GM11168 (cell line): ENCODE results near the gene BGLAP.

Source experiments
- in situ Hi-C: fragments of 300-500 bp; cut with MboI; formaldehyde crosslinking; loops from one replicate; pipeline ENCODE4 v1.12.0; 2022; ENCODE audit warnings: low sequenced_read_pairs; ENCODE audit not compliant: unreplicated experiment

Gene BGLAP

DNA sequence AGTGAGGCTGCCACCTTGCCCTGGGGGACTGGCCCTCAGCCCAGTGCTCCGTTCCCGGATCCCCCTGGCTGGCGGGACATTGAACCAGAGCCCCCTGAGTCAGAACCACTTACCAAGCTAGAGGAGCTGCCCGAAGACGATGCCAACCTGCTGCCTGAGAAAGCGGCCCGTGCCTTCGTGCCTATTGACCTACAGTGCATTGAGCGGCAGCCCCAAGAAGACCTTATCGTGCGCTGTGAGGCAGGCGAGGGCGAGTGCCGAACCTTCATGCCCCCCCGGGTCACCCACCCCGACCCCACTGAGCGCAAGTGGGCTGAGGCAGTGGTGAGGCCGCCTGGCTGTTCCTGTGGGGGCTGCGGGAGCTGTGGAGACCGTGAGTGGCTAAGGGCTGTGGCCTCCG lies 43.5 kb downstream of the BGLAP start:
- in situ Hi-C loops: no loop called here

DNA sequence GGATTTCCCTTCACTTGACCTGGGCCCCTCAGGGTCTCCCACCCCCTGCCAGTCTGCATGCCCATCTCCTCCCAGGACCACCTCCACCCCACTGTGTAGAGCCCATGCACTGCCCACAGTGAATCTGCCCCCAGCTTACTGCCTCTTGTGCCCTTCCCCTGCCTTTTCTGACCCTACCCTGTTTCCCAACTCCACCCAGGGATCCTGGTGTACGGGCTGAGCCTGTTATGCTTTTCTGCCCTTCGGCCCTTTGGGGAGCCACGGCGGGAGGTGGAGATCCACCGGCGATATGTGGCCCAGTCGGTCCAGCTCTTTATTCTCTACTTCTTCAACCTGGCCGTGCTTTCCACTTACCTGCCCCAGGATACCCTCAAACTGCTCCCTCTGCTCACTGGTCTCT lies 44.1 kb downstream of the BGLAP start:
- in situ Hi-C loops: no loop called here

DNA sequence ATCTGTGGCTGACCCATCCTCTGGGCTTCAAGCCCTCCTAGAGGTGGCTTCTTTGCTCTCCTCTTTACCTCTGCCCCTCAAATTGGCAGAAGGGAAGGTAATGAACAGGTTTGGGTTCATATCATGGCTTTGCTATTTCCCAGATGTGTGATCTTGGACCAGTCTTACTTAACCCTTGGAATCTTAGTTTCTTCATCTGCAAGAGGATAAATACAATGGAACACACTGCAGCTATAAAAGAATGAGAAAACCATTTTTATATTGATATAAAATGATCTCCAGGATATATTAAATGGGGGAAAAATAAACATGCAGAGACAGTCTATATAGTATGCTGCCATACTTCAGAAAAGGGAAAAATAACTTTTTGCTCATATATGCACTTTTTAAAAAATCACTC lies 47.9 kb downstream of the BGLAP start:
- in situ Hi-C loops: no loop called here

DNA sequence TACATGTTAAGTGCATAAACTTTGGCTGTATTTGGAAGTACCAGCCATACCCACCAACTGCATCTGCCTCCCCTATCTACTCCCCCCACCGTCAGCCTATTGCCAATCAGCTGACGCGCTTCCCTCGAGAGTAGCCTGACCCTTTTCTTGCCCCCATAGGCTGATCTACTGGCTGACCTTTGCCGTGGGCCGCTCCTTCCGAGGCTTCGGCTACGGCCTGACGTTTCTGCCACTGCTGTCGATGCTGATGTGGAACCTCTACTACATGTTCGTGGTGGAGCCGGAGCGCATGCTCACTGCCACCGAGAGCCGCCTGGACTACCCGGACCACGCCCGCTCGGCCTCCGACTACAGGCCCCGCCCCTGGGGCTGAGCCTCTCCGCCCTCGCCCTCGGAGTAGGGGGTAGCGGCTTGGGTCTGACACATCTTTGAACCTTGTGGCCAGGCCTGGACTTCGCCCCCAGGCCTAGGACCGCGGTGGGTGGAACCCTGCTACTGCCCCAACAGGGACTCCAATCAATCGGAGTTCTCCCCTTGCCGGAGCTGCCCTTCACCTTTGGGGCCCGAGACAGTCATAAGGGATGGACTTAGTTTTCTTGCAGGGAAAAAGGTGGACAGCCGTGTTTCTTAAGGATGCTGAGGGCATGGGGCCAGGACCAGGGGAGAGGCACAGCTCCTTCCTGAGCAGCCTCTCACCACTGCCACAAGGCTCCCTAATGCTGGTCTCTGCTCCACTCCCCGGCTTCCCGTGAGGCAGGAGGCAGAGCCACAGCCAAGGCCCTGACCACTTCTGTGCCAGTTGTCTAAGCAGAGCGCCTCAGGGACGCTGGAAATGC lies 49.5 kb downstream of the BGLAP start:
- in situ Hi-C loops: no loop called here
